Activated T-cell treated with anti-CD3 and anti-CD28 coated beads, Interleukin-2, amount 50 U/mL, for 24 hours (primary cell): ENCODE data around the gene KRTAP5-6.
"Not testable (repeated sequence)": the region's sequence is repeated elsewhere in the genome, so short reads cannot be mapped to it uniquely, and the experiment has no call there.

Experiments used
- DNase-seq: peaks from one replicate; pipeline ENCODE4 v3.0.0-alpha.2; 2020
- H3K27ac Mint-ChIP-seq: 2 replicates; pipeline ENCODE4 v1.8.0; 2020; ENCODE audit warnings: mild to moderate bottlenecking, mixed read lengths
- H3K27me3 Mint-ChIP-seq: 2 replicates; pipeline ENCODE4 v1.8.0; 2020; ENCODE audit warnings: mixed read lengths
- H3K36me3 Mint-ChIP-seq: 2 replicates; pipeline ENCODE4 v1.8.0; 2020; ENCODE audit warnings: low read depth, mixed read lengths
- H3K4me1 Mint-ChIP-seq: 2 replicates; pipeline ENCODE4 v1.8.0; 2020; ENCODE audit warnings: low read depth, mixed read lengths
- H3K4me3 Mint-ChIP-seq: 2 replicates; pipeline ENCODE4 v1.8.0; 2020; ENCODE audit warnings: mild to moderate bottlenecking, moderate library complexity, mixed read lengths
- H3K9me3 Mint-ChIP-seq: 2 replicates; pipeline ENCODE4 v1.8.0; 2020; ENCODE audit warnings: mixed read lengths

The KRTAP5-6 gene

GRCh38 chr11:1686220-1686619 is 10.8 kb upstream of the KRTAP5-6 start:
- H3K27me3 Mint-ChIP-seq: peaks cover 30% of the 10 kb centered on the region
- H3K4me1 Mint-ChIP-seq, DNase-seq, H3K27ac Mint-ChIP-seq, H3K36me3 Mint-ChIP-seq, H3K4me3 Mint-ChIP-seq, H3K9me3 Mint-ChIP-seq: not testable (repeated sequence)

- peaks cover 49% of the 10 kb centered on the region for H3K27me3 Mint-ChIP-seq
- H3K27ac Mint-ChIP-seq, H3K4me3 Mint-ChIP-seq, H3K4me1 Mint-ChIP-seq, DNase-seq, H3K36me3 Mint-ChIP-seq, H3K9me3 Mint-ChIP-seq: not testable (repeated sequence)
These were observed 8.6 kb upstream of the KRTAP5-6 start for GRCh38 chr11:1688336-1688947.

GRCh38 chr11:1689250-1690166 is 7.5 kb upstream of the KRTAP5-6 start:
- H3K9me3 Mint-ChIP-seq, DNase-seq, H3K4me3 Mint-ChIP-seq, H3K36me3 Mint-ChIP-seq, H3K27ac Mint-ChIP-seq, H3K4me1 Mint-ChIP-seq: not testable (repeated sequence)
- peaks cover 51% of the 10 kb centered on the region for H3K27me3 Mint-ChIP-seq

- Mint-ChIP-seq H3K9me3 (no peaks in the 10 kb centered on the region), H3K4me3 (no peak overlapping the region), H3K36me3 (no peaks in the 10 kb centered on the region), H3K4me1 (peaks cover 4% of the 10 kb centered on the region), H3K27me3 (peaks cover 51% of the 10 kb centered on the region), H3K27ac (no peak overlapping the region)
- DNase-seq: no peak
These were observed 6.6 kb upstream of the KRTAP5-6 start for GRCh38 chr11:1690167-1691025.

- no peaks in the 10 kb centered on the region for H3K36me3 Mint-ChIP-seq
- no peak overlapping the region for H3K27ac Mint-ChIP-seq
- H3K4me1 Mint-ChIP-seq: peaks cover 4% of the 10 kb centered on the region
- no peaks in the 10 kb centered on the region for H3K9me3 Mint-ChIP-seq
- H3K27me3 Mint-ChIP-seq: peaks cover 51% of the 10 kb centered on the region
- DNase-seq: no peak
- H3K4me3 Mint-ChIP-seq: no peak overlapping the region
These were observed 5.7 kb upstream of the KRTAP5-6 start for GRCh38 chr11:1691026-1691877.

- no peak overlapping the region for H3K4me3 Mint-ChIP-seq
- no peak overlapping the region for H3K27ac Mint-ChIP-seq
- peaks cover 4% of the 10 kb centered on the region for H3K4me1 Mint-ChIP-seq
- H3K27me3 Mint-ChIP-seq: peaks cover 51% of the 10 kb centered on the region
- H3K9me3 Mint-ChIP-seq: no peaks in the 10 kb centered on the region
- H3K36me3 Mint-ChIP-seq: no peaks in the 10 kb centered on the region
- no peak for DNase-seq
These were observed 4.9 kb upstream of the KRTAP5-6 start for GRCh38 chr11:1691878-1692707.

- peaks cover 51% of the 10 kb centered on the region for H3K27me3 Mint-ChIP-seq
- H3K4me1 Mint-ChIP-seq: peaks cover 4% of the 10 kb centered on the region
- H3K4me3 Mint-ChIP-seq: no peak overlapping the region
- H3K27ac Mint-ChIP-seq: no peak overlapping the region
- no peak for DNase-seq
- H3K36me3 Mint-ChIP-seq: no peaks in the 10 kb centered on the region
- H3K9me3 Mint-ChIP-seq: no peaks in the 10 kb centered on the region
These were observed 4.2 kb upstream of the KRTAP5-6 start for GRCh38 chr11:1692708-1693326.

- Mint-ChIP-seq H3K9me3 (no peaks in the 10 kb centered on the region), H3K36me3 (no peaks in the 10 kb centered on the region), H3K27me3 (peaks cover 47% of the 10 kb centered on the region), H3K4me1 (peaks cover 4% of the 10 kb centered on the region), H3K27ac (no peak overlapping the region), H3K4me3 (peak overlapping the region; percentile 55)
- DNase-seq: peak; percentile 84
These were observed 3.5 kb upstream of the KRTAP5-6 start for GRCh38 chr11:1693327-1694063.

GRCh38 chr11:1694064-1694845 is 2.7 kb upstream of the KRTAP5-6 start:
- H3K4me1 Mint-ChIP-seq: peaks cover 4% of the 10 kb centered on the region
- H3K27me3 Mint-ChIP-seq: peaks cover 41% of the 10 kb centered on the region
- H3K27ac Mint-ChIP-seq: peak overlapping the region; percentile 61
- H3K4me3 Mint-ChIP-seq: no peak overlapping the region
- no peaks in the 10 kb centered on the region for H3K9me3 Mint-ChIP-seq
- DNase-seq: peak; percentile 90
- no peaks in the 10 kb centered on the region for H3K36me3 Mint-ChIP-seq

GRCh38 chr11:1694846-1695547 is 2.0 kb upstream of the KRTAP5-6 start:
- Mint-ChIP-seq H3K36me3 (no peaks in the 10 kb centered on the region), H3K27me3 (peaks cover 37% of the 10 kb centered on the region), H3K4me3 (no peak overlapping the region), H3K4me1 (peaks cover 4% of the 10 kb centered on the region), H3K9me3 (no peaks in the 10 kb centered on the region), H3K27ac (no peak overlapping the region)
- DNase-seq: no peak

GRCh38 chr11:1695548-1696108 is 1.4 kb upstream of the KRTAP5-6 start:
- H3K9me3 Mint-ChIP-seq: no peaks in the 10 kb centered on the region
- DNase-seq: no peak

More at GRCh38 chr11:1695548-1696108, 1.4 kb upstream of the KRTAP5-6 start:
- Mint-ChIP-seq H3K4me3 (no peak overlapping the region), H3K27ac (no peak overlapping the region), H3K27me3 (peaks cover 30% of the 10 kb centered on the region), H3K4me1 (peaks cover 7% of the 10 kb centered on the region), H3K36me3 (no peaks in the 10 kb centered on the region)
